Progenitor cell of endocrine pancreas (in vitro differentiated cells): Measurements from ENCODE around the gene VKORC1. TPM values are rescaled to one million over a fixed set of nuclear protein-coding genes. Genes with fewer than 3 reads are reported as not detected.
A peak's percentile ranks its signal among the peaks of the same experiment; 100 is the strongest.

Experiments
- DNase-seq: peaks from one replicate; pipeline ENCODE4 v3.0.0; 2021; ENCODE audit warnings: low spot score; ENCODE audit not compliant: unreplicated experiment
- H3K27ac Mint-ChIP-seq: 2 replicates; pipeline ENCODE4 v1.8.0; 2021; ENCODE audit warnings: mild to moderate bottlenecking, moderate library complexity, mixed read lengths
- H3K27me3 Mint-ChIP-seq: 2 replicates; pipeline ENCODE4 v1.8.0; 2021; ENCODE audit warnings: mixed read lengths
- H3K36me3 Mint-ChIP-seq: 2 replicates; pipeline ENCODE4 v1.8.0; 2022; ENCODE audit warnings: mixed read lengths; ENCODE audit not compliant: insufficient read depth
- H3K4me1 Mint-ChIP-seq: 2 replicates; pipeline ENCODE4 v1.8.0; 2021; ENCODE audit warnings: low read depth, mixed read lengths
- H3K4me3 Mint-ChIP-seq: 2 replicates; pipeline ENCODE4 v1.8.0; 2021; ENCODE audit warnings: low read depth, mild to moderate bottlenecking, moderate library complexity, mixed read lengths
- H3K9me3 Mint-ChIP-seq: 2 replicates; pipeline ENCODE4 v1.8.0; 2021; ENCODE audit warnings: low read depth, mixed read lengths
- CTCF ChIP-seq: fragments of 200-600 bp; sonication (generic); IDR thresholded peaks from one replicate; pipeline ENCODE4 v1.5.0; 2021; ENCODE audit warnings: antibody characterized with exemption, mild to moderate bottlenecking; ENCODE audit not compliant: unreplicated experiment
- total RNA-seq: library from RNA; stranded (reverse); gene quantifications from 2 replicates; pipeline ENCODE4 v1.2.1, GENCODE V29; 2021

The VKORC1 gene
- total RNA-seq, 1 donor from 2014 or later = 51.0 TPM

GRCh38 chr16:31063843-31064611 lies 30.6 kb downstream of the VKORC1 start:
- DNase-seq = no peak
- H3K4me3 Mint-ChIP-seq = no peak overlapping the region
- TF ChIP-seq CTCF = no peak
- H3K36me3 Mint-ChIP-seq = peaks cover 9% of the 10 kb centered on the region
- H3K4me1 Mint-ChIP-seq = no peaks in the 10 kb centered on the region
- no peaks in the 10 kb centered on the region for H3K9me3 Mint-ChIP-seq
- H3K27ac Mint-ChIP-seq = peak overlapping the region; percentile 52
- no peaks in the 10 kb centered on the region for H3K27me3 Mint-ChIP-seq

DNA sequence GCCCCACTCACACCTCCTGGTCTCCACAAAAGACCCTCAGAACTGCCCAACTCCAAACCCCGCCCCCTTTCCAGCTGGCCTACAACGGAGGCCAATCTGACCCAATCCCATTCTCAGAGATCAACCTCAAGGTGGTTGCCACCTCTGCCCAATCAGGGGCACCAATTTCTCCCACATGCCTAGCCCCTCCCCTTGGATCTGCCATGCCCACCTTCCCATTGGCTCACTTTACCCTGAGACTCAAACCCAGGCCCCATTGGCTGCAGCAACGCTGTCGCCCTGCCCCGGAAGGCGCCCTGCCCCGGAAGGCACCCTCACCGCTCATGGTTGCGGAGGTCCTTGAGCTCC lies 31.1 kb downstream of the VKORC1 start:
- no peaks in the 10 kb centered on the region for H3K27me3 Mint-ChIP-seq
- no peak for DNase-seq
- H3K4me3 Mint-ChIP-seq = no peak overlapping the region
- H3K9me3 Mint-ChIP-seq = no peaks in the 10 kb centered on the region
- no peak overlapping the region for H3K27ac Mint-ChIP-seq
- TF ChIP-seq CTCF = no peak
- H3K4me1 Mint-ChIP-seq = no peaks in the 10 kb centered on the region
- H3K36me3 Mint-ChIP-seq = peaks cover 9% of the 10 kb centered on the region

- Mint-ChIP-seq H3K9me3 (no peaks in the 10 kb centered on the region), H3K36me3 (peaks cover 11% of the 10 kb centered on the region), H3K27me3 (no peaks in the 10 kb centered on the region), H3K27ac (no peak overlapping the region), H3K4me1 (no peaks in the 10 kb centered on the region), H3K4me3 (no peak overlapping the region)
- DNase-seq = no peak
- TF ChIP-seq CTCF = no peak
Observed at GRCh38 chr16:31061813-31062440, 32.7 kb downstream of the VKORC1 start.

DNA sequence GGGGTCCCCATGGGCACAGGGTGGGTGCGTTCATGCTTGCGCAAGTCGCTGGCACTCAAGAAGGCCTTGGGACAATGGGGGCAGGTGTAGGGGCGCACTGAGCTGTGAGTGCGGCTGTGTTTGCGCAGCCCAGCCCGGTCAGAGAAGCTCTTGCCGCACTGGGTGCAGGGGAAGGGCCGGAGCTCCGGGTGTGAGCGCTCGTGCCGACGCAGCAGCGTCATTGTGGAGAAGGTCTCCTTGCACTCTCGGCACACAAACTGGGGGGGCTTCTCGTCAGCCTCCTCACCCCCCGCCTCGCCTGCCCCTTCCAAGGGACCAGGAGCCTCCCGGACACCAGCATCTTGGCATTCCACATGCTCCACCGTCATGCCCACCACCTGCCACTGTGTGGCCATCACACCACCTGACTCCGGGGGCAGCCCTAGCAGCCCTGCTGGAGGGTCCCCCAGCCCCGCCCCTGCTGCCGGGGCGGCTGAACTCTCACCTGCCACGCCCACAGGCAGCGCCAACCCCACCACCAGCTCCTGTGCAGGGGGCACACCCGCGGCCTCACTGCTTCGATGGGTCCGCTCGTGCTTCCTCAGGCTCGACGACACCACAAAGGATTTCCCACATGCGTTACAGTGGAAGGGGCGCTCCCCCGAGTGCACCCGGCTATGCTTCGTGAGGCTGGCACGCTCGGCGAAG lies 33.3 kb downstream of the VKORC1 start:
- no peak for DNase-seq
- no peaks in the 10 kb centered on the region for H3K4me1 Mint-ChIP-seq
- H3K4me3 Mint-ChIP-seq = no peak overlapping the region
- peaks cover 11% of the 10 kb centered on the region for H3K36me3 Mint-ChIP-seq
- H3K9me3 Mint-ChIP-seq = no peaks in the 10 kb centered on the region
- H3K27ac Mint-ChIP-seq = no peak overlapping the region
- no peak for TF ChIP-seq CTCF
- no peaks in the 10 kb centered on the region for H3K27me3 Mint-ChIP-seq

- no peaks in the 10 kb centered on the region for H3K9me3 Mint-ChIP-seq
- H3K4me3 Mint-ChIP-seq = no peak overlapping the region
- H3K27me3 Mint-ChIP-seq = peaks cover 3% of the 10 kb centered on the region
- H3K27ac Mint-ChIP-seq = peak overlapping the region; percentile 54
- peaks cover 5% of the 10 kb centered on the region for H3K36me3 Mint-ChIP-seq
- no peaks in the 10 kb centered on the region for H3K4me1 Mint-ChIP-seq
- no peak for TF ChIP-seq CTCF
- DNase-seq = no peak
Observed at GRCh38 chr16:31055613-31056012, 39.0 kb downstream of the VKORC1 start.
